Lung (tissue), 12 donors: ENCODE results near the gene ZNF750. TPM values are rescaled to one million over a fixed set of nuclear protein-coding genes. Genes with fewer than 3 reads are reported as not detected.

Experiments used
- ATAC-seq: fragments of 200-7000 bp; cut with Tn5 transposase; one replicate; pipeline ENCODE4 v1.9.1; 2020; ENCODE audit warnings: moderate number of reproducible peaks; ENCODE audit not compliant: insufficient read depth, low FRiP score
- DNase-seq, 3 donors: peaks; one replicate each; pipeline ENCODE4 v3.0.0-alpha.2; 2013 to 2017
- H3K27ac ChIP-seq, 2 donors: one replicate each; pipeline ENCODE4 v1.5.1; 2013; ENCODE audit warnings: mild to moderate bottlenecking in 2 of 2, moderate library complexity in 2 of 2, control low read depth in 1 of 2, inconsistent platforms in 1 of 2, low read depth in 1 of 2, low read length in 1 of 2
- H3K27me3 ChIP-seq, 3 donors: one replicate each; pipeline ENCODE4 v1.5.1; 2013; ENCODE audit warnings: low read length in 2 of 3; ENCODE audit not compliant: control insufficient read depth in 3 of 3, insufficient read depth in 3 of 3
- H3K36me3 ChIP-seq, 4 donors: one replicate each; pipeline ENCODE4 v1.5.1; 2013; ENCODE audit warnings: low read length in 4 of 4, mild to moderate bottlenecking in 1 of 4, moderate library complexity in 1 of 4; ENCODE audit not compliant: control insufficient read depth in 4 of 4, insufficient read depth in 4 of 4
- H3K4me1 ChIP-seq, 5 donors: one replicate each; pipeline ENCODE4 v1.5.1; 2013; ENCODE audit warnings: low read length in 5 of 5, mild to moderate bottlenecking in 2 of 5, moderate library complexity in 1 of 5; ENCODE audit not compliant: control insufficient read depth in 5 of 5, insufficient read depth in 5 of 5
- H3K4me3 ChIP-seq: one replicate; pipeline ENCODE4 v1.5.1; 2013; ENCODE audit warnings: mild to moderate bottlenecking, control low read depth, moderate library complexity
- H3K9ac ChIP-seq, 2 donors: one replicate each; pipeline ENCODE4 v1.5.1; 2013; ENCODE audit warnings: low read length in 2 of 2, control low read depth in 1 of 2; ENCODE audit not compliant: insufficient read depth in 1 of 2
- H3K9me3 ChIP-seq, 4 donors: one replicate each; pipeline ENCODE4 v1.5.1; 2013; ENCODE audit warnings: low read length in 3 of 4, mild to moderate bottlenecking in 1 of 4, moderate library complexity in 1 of 4; ENCODE audit not compliant: control insufficient read depth in 4 of 4, insufficient read depth in 3 of 4
- CTCF ChIP-seq: IDR thresholded peaks from 2 replicates; pipeline ENCODE4 v1.5.1; 2012; ENCODE audit warnings: mild to moderate bottlenecking; ENCODE audit errors: control extremely low read depth, extremely low read depth
- WGBS, 2 donors: extraction: QIAGEN DNeasy Blood & Tissue Kit; methylation state at CpG; one replicate each; pipeline ENCODE4 v1.1.7; 2013; 5-methylcytosine and 5-hydroxymethylcytosine counted together
- polyA plus RNA-seq, 2 donors: library from polyadenylated mRNA; stranded (reverse); fragments of 200-250 nt; gene quantifications; one replicate each; pipeline ENCODE4 v1.2.1, GENCODE V29; 2013
- total RNA-seq, 2 donors: library from RNA; depleted of rRNA in 1 of 2; stranded (reverse); fragments of >200 nt in 1 of 2; gene quantifications; one replicate each; pipeline ENCODE4 v1.2.1, GENCODE V29; 2014 to 2021
- donor health status: control.
- donor health status: control.
- donor health status: Bipolar disorder and iron deficiency.
- donor health status: healthy.
- donor health status: DM: yes; HTN: yes; CAD: no.

Gene ZNF750
- total and polyA plus RNA-seq, 4 donors, result 1.3 to 4.4 (median 1.9) TPM

- WGBS, 2 donors, result 94 to 97% methylated on average over 5 of the region's 5 CpGs
- Histone ChIP-seq H3K27me3 (no peaks in the 10 kb centered on the region), H3K4me3 (no peak overlapping the region), H3K27ac (no peak overlapping the region), H3K4me1 (peaks cover 0 to 3% (median 0%) of the 10 kb centered on the region in 5 donors), H3K9me3 (peaks cover 0 to 7% (median under 1%) of the 10 kb centered on the region in 4 donors), H3K9ac (no peak overlapping the region), H3K36me3 (peaks cover 0 to 45% (median 17%) of the 10 kb centered on the region in 4 donors)
- TF ChIP-seq CTCF, result no peak
- DNase-seq (no peak), ATAC-seq (no peak)
These were observed 21.9 kb downstream of the ZNF750 start for GRCh38 chr17:82817947-82818346.

GRCh38 chr17:82816358-82816757 is 23.5 kb downstream of the ZNF750 start:
- Histone ChIP-seq H3K27me3 (no peaks in the 10 kb centered on the region), H3K9ac (no peak overlapping the region), H3K9me3 (peaks cover 0 to 7% (median under 1%) of the 10 kb centered on the region in 4 donors), H3K36me3 (peaks cover 0 to 39% (median 20%) of the 10 kb centered on the region in 4 donors), H3K4me1 (peaks cover 0 to 3% (median 0%) of the 10 kb centered on the region in 5 donors), H3K27ac (peak overlapping the region in 1 of 2 donors; percentile 32), H3K4me3 (no peak overlapping the region)
- 63 to 65% methylated on average over 7 of the region's 7 CpGs for WGBS, 2 donors
- ATAC-seq (no peak), DNase-seq (no peak)
- no peak for TF ChIP-seq CTCF

- H3K27ac ChIP-seq, result peak overlapping the region in 1 of 2 donors; percentile 32
- ATAC-seq (no peak), DNase-seq (no peak)
- peaks cover 0 to 39% (median 19%) of the 10 kb centered on the region in 4 donors for H3K36me3 ChIP-seq
- no peak overlapping the region for H3K4me3 ChIP-seq
- no peaks in the 10 kb centered on the region for H3K27me3 ChIP-seq
- peaks cover 0 to 3% (median 0%) of the 10 kb centered on the region in 5 donors for H3K4me1 ChIP-seq
- peaks cover 0 to 7% (median under 1%) of the 10 kb centered on the region in 4 donors for H3K9me3 ChIP-seq
- WGBS, 2 donors, result 72 to 75% methylated on average over 13 of the region's 13 CpGs
- TF ChIP-seq CTCF, result no peak
- H3K9ac ChIP-seq, result no peak overlapping the region
These were observed 24.0 kb downstream of the ZNF750 start for GRCh38 chr17:82815790-82816305.

DNA sequence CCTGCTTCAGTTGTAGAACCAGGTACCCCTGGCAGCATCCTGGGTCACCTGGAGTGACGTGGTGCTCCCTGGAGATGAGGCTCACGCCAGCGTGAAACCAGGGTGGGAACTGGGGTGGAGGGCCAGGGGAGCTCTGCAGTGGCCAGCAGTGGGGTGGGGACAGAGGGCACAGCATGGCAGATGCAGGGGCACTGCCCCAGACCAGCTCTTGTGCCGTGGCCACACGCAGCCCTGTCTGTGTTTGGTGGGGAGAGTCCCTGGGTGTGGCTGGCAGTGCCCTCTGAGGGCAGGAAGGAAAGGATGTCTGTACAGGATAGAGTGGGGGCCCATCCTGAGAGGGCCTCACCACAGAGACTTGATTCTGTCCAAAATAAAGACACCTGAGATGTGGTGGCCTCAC is 24.5 kb downstream of the ZNF750 start:
- H3K9me3 ChIP-seq, result peaks cover 0 to 4% (median under 1%) of the 10 kb centered on the region in 4 donors
- no peak overlapping the region for H3K9ac ChIP-seq
- no peak overlapping the region for H3K4me3 ChIP-seq
- no peaks in the 10 kb centered on the region for H3K27me3 ChIP-seq
- WGBS, 2 donors, result 80 to 81% methylated on average over 5 of the region's 5 CpGs
- no peak for TF ChIP-seq CTCF
- H3K27ac ChIP-seq, result no peak overlapping the region
- ATAC-seq, result no peak
- DNase-seq, result no peak
- H3K36me3 ChIP-seq, result peaks cover 0 to 37% (median 22%) of the 10 kb centered on the region in 4 donors
- peaks cover 0 to 3% (median 0%) of the 10 kb centered on the region in 5 donors for H3K4me1 ChIP-seq
